A549 (cell line): ENCODE results near the gene TMEM273. TPM values are rescaled to one million over a fixed set of nuclear protein-coding genes. Genes with fewer than 3 reads are reported as not detected.

ENCODE experiments used
- ATAC-seq, 2 experiments: fragments of 200-7000 bp in 1 of 2; fragments of >200 bp in 1 of 2; cut with Nextera tagmentation in 1 of 2; cut with Tn5 transposase in 1 of 2; 3 replicates each; pipeline versions ENCODE4 v1.8.0 to v1.9.1; 2018 to 2020; ENCODE audit warnings: mild to moderate bottlenecking in 1 of 2, moderate library complexity in 1 of 2
- CTCF ChIA-PET: fragments of 300-600 bp; sonication (Branson Sonifier 250); formaldehyde crosslinking; extraction: SDS; loops from one replicate; lab custom pipeline; 2021; ENCODE audit warnings: antibody characterized with exemption, inconsistent platforms; lab: Yijun Ruan, JAX
- POLR2A ChIA-PET: fragments of 350-600 bp; formaldehyde crosslinking; extraction: SDS; loops from one replicate; lab custom pipeline; 2021; ENCODE audit warnings: antibody characterized with exemption, inconsistent platforms; lab: Yijun Ruan, JAX
- DNase-seq, 2 experiments: peaks; one replicate each; pipeline versions ENCODE4 v3.0.0 to v3.0.0-alpha.2; 2011 to 2016; ENCODE audit warnings: low read depth in 1 of 2, low spot score in 1 of 2
- FAIRE-seq: peaks from 2 replicates; lab custom pipeline; 2011; peaks lifted over from hg19 to GRCh38; lab: Jason Lieb, UNC
- H3K27ac ChIP-seq, 2 experiments: fragments of >200 bp; sonication (Bioruptor Twin); formaldehyde crosslinking; 3 replicates each; pipeline ENCODE4 v1.5.1; 2016 to 2017
- H3K4me1 ChIP-seq: fragments of >200 bp; sonication (Bioruptor Twin); formaldehyde crosslinking; 3 replicates; pipeline ENCODE4 v1.6.1; 2016
- H3K4me2 ChIP-seq: fragments of >200 bp; sonication (Bioruptor Twin); formaldehyde crosslinking; 3 replicates; pipeline ENCODE4 v1.6.1; 2016
- H3K4me3 ChIP-seq: fragments of >200 bp; sonication (Bioruptor Twin); formaldehyde crosslinking; 3 replicates; pipeline ENCODE4 v1.5.1; 2016
- H3K9me3 ChIP-seq: fragments of >200 bp; sonication (Bioruptor Twin); formaldehyde crosslinking; 3 replicates; pipeline ENCODE4 v1.6.1; 2016
- ATOH8 ChIP-seq: fragments of 250-450 bp; sonication (Bioruptor Pico); IDR thresholded peaks from 2 replicates; pipeline ENCODE4 v1.5.0; 2020; ENCODE audit warnings: low read depth, mild to moderate bottlenecking, moderate library complexity
- CBX8 ChIP-seq: fragments of 200-600 bp; sonication (generic); IDR thresholded peaks from 2 replicates; pipeline ENCODE4 v1.6.1; 2016
- CHD4 ChIP-seq: fragments of 200-600 bp; sonication (generic); IDR thresholded peaks from 2 replicates; pipeline ENCODE4 v1.6.1; 2016; ENCODE audit warnings: antibody characterized with exemption, mild to moderate bottlenecking, borderline replicate concordance
- EHMT2 ChIP-seq: fragments of 200-600 bp; sonication (generic); IDR thresholded peaks from 2 replicates; pipeline ENCODE4 v1.6.1; 2016; ENCODE audit warnings: antibody characterized with exemption, low read depth, mild to moderate bottlenecking, moderate library complexity
- ESRRA ChIP-seq: fragments of 150-350 bp; IDR thresholded peaks from 2 replicates; pipeline ENCODE4 v1.6.1; 2014; ENCODE audit warnings: mild to moderate bottlenecking, low read length, borderline replicate concordance
- HDAC2 ChIP-seq: fragments of 200-600 bp; sonication (generic); IDR thresholded peaks from 2 replicates; pipeline ENCODE4 v1.6.1; 2016
- HEYL ChIP-seq: fragments of 250-450 bp; sonication (Bioruptor Pico); IDR thresholded peaks from 2 replicates; pipeline ENCODE4 v1.8.0; 2021; ENCODE audit warnings: mild to moderate bottlenecking, moderate library complexity
- HOXA7 ChIP-seq: fragments of 250-450 bp; sonication (Bioruptor Pico); IDR thresholded peaks from 2 replicates; pipeline ENCODE4 v1.5.0; 2020; ENCODE audit warnings: mild to moderate bottlenecking, moderate library complexity
- JUN ChIP-seq, 2 experiments: fragments of >200 bp; sonication (Bioruptor Twin); formaldehyde crosslinking; IDR thresholded peaks; 2 replicates in 1 of 2; 3 replicates in 1 of 2; pipeline ENCODE4 v1.6.1; 2016 to 2017
- MAFK ChIP-seq: fragments of 450-650 bp; IDR thresholded peaks from 2 replicates; pipeline ENCODE4 v1.6.1; 2014; ENCODE audit not compliant: partially characterized antibody
- MAX ChIP-seq: IDR thresholded peaks from 2 replicates; pipeline ENCODE4 v1.6.1; 2012
- MAZ ChIP-seq: fragments of 150-350 bp; IDR thresholded peaks from 2 replicates; pipeline ENCODE4 v1.6.1; 2014; ENCODE audit warnings: antibody characterized with exemption, low read depth, low read length, borderline replicate concordance
- PHF8 ChIP-seq: fragments of 200-600 bp; sonication (generic); IDR thresholded peaks from 2 replicates; pipeline ENCODE4 v1.6.1; 2016; ENCODE audit warnings: low read depth, mild to moderate bottlenecking, antibody characterized with exemption, moderate library complexity, borderline replicate concordance
- POLR2A ChIP-seq: IDR thresholded peaks from 2 replicates; pipeline ENCODE4 v1.6.1; 2012; ENCODE audit warnings: mild to moderate bottlenecking, low read length
- POLR2AphosphoS2 ChIP-seq: conservative IDR thresholded peaks from 2 replicates; pipeline ENCODE4 v1.6.1; 2012; ENCODE audit warnings: low read length, improper control_type of control experiment, inconsistent platforms
- RARB ChIP-seq: fragments of 250-450 bp; sonication (Bioruptor Pico); IDR thresholded peaks from 2 replicates; pipeline ENCODE4 v1.8.0; 2021; ENCODE audit warnings: mild to moderate bottlenecking, moderate library complexity
- REST ChIP-seq: fragments of 200-600 bp; sonication (generic); IDR thresholded peaks from 2 replicates; pipeline ENCODE4 v1.6.1; 2016; ENCODE audit warnings: antibody characterized with exemption, mild to moderate bottlenecking, moderate library complexity
- SREBF2 ChIP-seq: fragments of 450-650 bp; IDR thresholded peaks from 2 replicates; pipeline ENCODE4 v1.6.1; 2014; ENCODE audit warnings: mild to moderate bottlenecking, moderate library complexity
- TFCP2L1 ChIP-seq: fragments of 250-450 bp; sonication (Bioruptor Pico); IDR thresholded peaks from 2 replicates; pipeline ENCODE4 v1.5.0; 2021; ENCODE audit warnings: mild to moderate bottlenecking
- TP53 ChIP-seq: fragments of 250-450 bp; sonication (Bioruptor Pico); IDR thresholded peaks from 2 replicates; pipeline ENCODE4 v1.5.0; 2021; ENCODE audit warnings: mild to moderate bottlenecking, moderate library complexity
- ZC3H11A ChIP-seq: fragments of 450-650 bp; IDR thresholded peaks from 2 replicates; pipeline ENCODE4 v1.6.1; 2014; ENCODE audit warnings: antibody characterized with exemption, mild to moderate bottlenecking
- ZFP36 ChIP-seq: fragments of 450-650 bp; IDR thresholded peaks from 2 replicates; pipeline ENCODE4 v1.6.1; 2014; ENCODE audit warnings: borderline replicate concordance; ENCODE audit not compliant: partially characterized antibody
- ZNF302 ChIP-seq: fragments of 250-450 bp; sonication (Bioruptor Pico); IDR thresholded peaks from 2 replicates; pipeline ENCODE4 v1.9.0; 2021; ENCODE audit warnings: inconsistent platforms, mild to moderate bottlenecking, moderate library complexity
- ZSCAN20 ChIP-seq: fragments of 250-450 bp; sonication (Bioruptor Pico); IDR thresholded peaks from 2 replicates; pipeline ENCODE4 v1.8.0; 2022; ENCODE audit warnings: mild to moderate bottlenecking, moderate library complexity
- WGBS: methylation state at CpG from one replicate; pipeline ENCODE4 v1.1.6; 2017; ENCODE audit errors: missing lambda C conversion rate; 5-methylcytosine and 5-hydroxymethylcytosine counted together
- polyA plus RNA-seq, 4 experiments: library from polyadenylated mRNA; depleted of rRNA in 3 of 4; stranded (reverse); fragments of >200 nt; fragmentation: RNase III in 1 of 4; extraction: RNeasy Plus Mini Kit Qiagen cat#74134 plus additional on column Dnase treatment in 1 of 4; gene quantifications; 2 replicates in 3 of 4; 3 replicates in 1 of 4; pipeline ENCODE4 v1.2.3, GENCODE V29; 2011 to 2017
- TF ChIP-seq, protein P1 (sequence below): fragments of >200 bp; sonication (Bioruptor Twin); formaldehyde crosslinking; IDR thresholded peaks from 3 replicates; pipeline ENCODE4 v1.6.1; 2016
- TF ChIP-seq, protein P2 (sequence below): fragments of >200 bp; sonication (Bioruptor Twin); formaldehyde crosslinking; IDR thresholded peaks from 2 replicates; pipeline ENCODE4 v1.6.1; 2016
- TF ChIP-seq, protein P3 (sequence below): IDR thresholded peaks from 2 replicates; pipeline ENCODE4 v1.6.1; 2012; ENCODE audit warnings: low read depth, borderline replicate concordance
- TF ChIP-seq, protein P4 (sequence below): fragments of 450-650 bp; IDR thresholded peaks from 2 replicates; pipeline ENCODE4 v1.6.1; 2014; ENCODE audit warnings: antibody characterized with exemption

The TMEM273 gene
- polyA plus RNA-seq, 2 of the 4 experiments (the other 2 are of a cell fraction) = not detected

- Histone ChIP-seq H3K27ac (no peak overlapping the region), H3K4me3 (no peak overlapping the region)
- TF ChIP-seq TFCP2L1 (CRISPR knock-in tag) (no peak), PHF8 (no peak), MAZ (no peak), HEYL (CRISPR knock-in tag) (no peak), HDAC2 (no peak), HOXA7 (CRISPR knock-in tag) (no peak), CBX8 (no peak), CHD4 (no peak), ZSCAN20 (CRISPR knock-in tag) (no peak), ATOH8 (CRISPR knock-in tag) (no peak), ZC3H11A (no peak), REST (no peak), ZFP36 (no peak), ZNF302 (CRISPR knock-in tag) (no peak), POLR2A (no peak), MAFK (no peak), POLR2AphosphoS2 (no peak)
- TF ChIP-seq, protein P1, sequence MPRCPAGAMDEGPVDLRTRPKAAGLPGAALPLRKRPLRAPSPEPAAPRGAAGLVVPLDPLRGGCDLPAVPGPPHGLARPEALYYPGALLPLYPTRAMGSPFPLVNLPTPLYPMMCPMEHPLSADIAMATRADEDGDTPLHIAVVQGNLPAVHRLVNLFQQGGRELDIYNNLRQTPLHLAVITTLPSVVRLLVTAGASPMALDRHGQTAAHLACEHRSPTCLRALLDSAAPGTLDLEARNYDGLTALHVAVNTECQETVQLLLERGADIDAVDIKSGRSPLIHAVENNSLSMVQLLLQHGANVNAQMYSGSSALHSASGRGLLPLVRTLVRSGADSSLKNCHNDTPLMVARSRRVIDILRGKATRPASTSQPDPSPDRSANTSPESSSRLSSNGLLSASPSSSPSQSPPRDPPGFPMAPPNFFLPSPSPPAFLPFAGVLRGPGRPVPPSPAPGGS = no peak
- TF ChIP-seq, all 56 proteins: peak for 0
- no peak for FAIRE-seq
- ChIA-PET CTCF (interaction anchor here (1.5 kb wide), 1 partner anchor 9 kb away, joined by 5 read pairs; no protein-coding TSS in a partner anchor), POLR2A (no interaction called here)
- ATAC-seq = no peak
- Histone ChIP-seq H3K9me3 (no peaks in the 10 kb centered on the region), H3K4me2 (no peak overlapping the region), H3K4me1 (no peaks in the 10 kb centered on the region)
- WGBS = 14% methylated on average over 6 of the region's 6 CpGs
- no peak for DNase-seq
Observed at GRCh38 chr10:49154641-49155040, 33.5 kb downstream of the TMEM273 start.

- ATAC-seq (no peak), DNase-seq (no peak), FAIRE-seq (no peak)
- Histone ChIP-seq H3K27ac (no peak overlapping the region), H3K4me3 (no peak overlapping the region), H3K4me1 (no peaks in the 10 kb centered on the region), H3K4me2 (no peak overlapping the region), H3K9me3 (no peaks in the 10 kb centered on the region)
- POLR2A ChIA-PET = no interaction called here
- TF ChIP-seq SREBF2 = no peak
- no peak for TF ChIP-seq MAX
- TF ChIP-seq TP53 (CRISPR knock-in tag) = no peak
- TF ChIP-seq MAFK = no peak
- TF ChIP-seq EHMT2 = no peak
- no peak for TF ChIP-seq ESRRA
- TF ChIP-seq POLR2AphosphoS2 = no peak
- no peak for TF ChIP-seq PHF8
- TF ChIP-seq, protein P2, sequence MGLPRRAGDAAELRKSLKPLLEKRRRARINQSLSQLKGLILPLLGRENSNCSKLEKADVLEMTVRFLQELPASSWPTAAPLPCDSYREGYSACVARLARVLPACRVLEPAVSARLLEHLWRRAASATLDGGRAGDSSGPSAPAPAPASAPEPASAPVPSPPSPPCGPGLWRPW = no peak
- TF ChIP-seq, protein P3, sequence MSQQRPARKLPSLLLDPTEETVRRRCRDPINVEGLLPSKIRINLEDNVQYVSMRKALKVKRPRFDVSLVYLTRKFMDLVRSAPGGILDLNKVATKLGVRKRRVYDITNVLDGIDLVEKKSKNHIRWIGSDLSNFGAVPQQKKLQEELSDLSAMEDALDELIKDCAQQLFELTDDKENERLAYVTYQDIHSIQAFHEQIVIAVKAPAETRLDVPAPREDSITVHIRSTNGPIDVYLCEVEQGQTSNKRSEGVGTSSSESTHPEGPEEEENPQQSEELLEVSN = no peak
- no peak for TF ChIP-seq RARB (CRISPR knock-in tag)
- no peak for TF ChIP-seq ZFP36
- no peak for TF ChIP-seq JUN (IDR thresholded peaks at IDR 0.05)
- no peak for TF ChIP-seq POLR2A
- TF ChIP-seq, protein P4, sequence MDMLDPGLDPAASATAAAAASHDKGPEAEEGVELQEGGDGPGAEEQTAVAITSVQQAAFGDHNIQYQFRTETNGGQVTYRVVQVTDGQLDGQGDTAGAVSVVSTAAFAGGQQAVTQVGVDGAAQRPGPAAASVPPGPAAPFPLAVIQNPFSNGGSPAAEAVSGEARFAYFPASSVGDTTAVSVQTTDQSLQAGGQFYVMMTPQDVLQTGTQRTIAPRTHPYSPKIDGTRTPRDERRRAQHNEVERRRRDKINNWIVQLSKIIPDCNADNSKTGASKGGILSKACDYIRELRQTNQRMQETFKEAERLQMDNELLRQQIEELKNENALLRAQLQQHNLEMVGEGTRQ = no peak
- CTCF ChIA-PET = interaction anchor here (1.5 kb wide), 1 partner anchor 10 kb away, joined by 5 read pairs; no protein-coding TSS in a partner anchor
- 22% methylated on average over 1 of the region's 1 CpG for WGBS
Observed at GRCh38 chr10:49153971-49154370, 34.2 kb downstream of the TMEM273 start.
